ENCODE results near the gene UNK. TPM values are rescaled to one million over a fixed set of nuclear protein-coding genes. Genes with fewer than 3 reads are reported as not detected.

UNK gene
- total RNA-seq, 3 donors from 2014 or later: 24.5 to 27.5 (median 25.7) TPM

DNA sequence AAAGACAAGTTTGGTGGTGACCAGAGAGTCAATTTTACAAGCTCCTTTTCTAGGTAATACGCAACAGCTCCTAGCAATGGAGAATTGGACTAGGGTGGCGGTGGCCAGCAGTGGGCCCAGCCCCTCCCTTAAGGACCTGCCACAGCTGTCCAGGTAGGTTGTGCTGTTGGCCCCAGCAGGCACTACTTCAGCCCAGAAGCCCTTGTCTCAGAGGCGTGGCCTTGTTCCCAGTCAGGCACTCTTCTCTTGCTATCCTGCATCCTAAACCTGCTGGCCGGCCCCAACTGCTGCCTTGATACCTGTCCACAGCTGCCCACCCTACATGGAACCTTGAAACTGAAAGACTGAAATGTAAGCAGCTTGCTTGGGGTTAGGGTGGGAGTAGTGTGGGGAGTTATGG lies 18.6 kb upstream of the UNK start:
- DNase-seq (no peak), ATAC-seq (no peak)
- H3K4me3 ChIP-seq: no peak overlapping the region
- H3K9me3 ChIP-seq: no peaks in the 10 kb centered on the region
- intact Hi-C loops (cut with DNase I, micrococcal nuclease): no loop called here
- TF ChIP-seq, protein P1, sequence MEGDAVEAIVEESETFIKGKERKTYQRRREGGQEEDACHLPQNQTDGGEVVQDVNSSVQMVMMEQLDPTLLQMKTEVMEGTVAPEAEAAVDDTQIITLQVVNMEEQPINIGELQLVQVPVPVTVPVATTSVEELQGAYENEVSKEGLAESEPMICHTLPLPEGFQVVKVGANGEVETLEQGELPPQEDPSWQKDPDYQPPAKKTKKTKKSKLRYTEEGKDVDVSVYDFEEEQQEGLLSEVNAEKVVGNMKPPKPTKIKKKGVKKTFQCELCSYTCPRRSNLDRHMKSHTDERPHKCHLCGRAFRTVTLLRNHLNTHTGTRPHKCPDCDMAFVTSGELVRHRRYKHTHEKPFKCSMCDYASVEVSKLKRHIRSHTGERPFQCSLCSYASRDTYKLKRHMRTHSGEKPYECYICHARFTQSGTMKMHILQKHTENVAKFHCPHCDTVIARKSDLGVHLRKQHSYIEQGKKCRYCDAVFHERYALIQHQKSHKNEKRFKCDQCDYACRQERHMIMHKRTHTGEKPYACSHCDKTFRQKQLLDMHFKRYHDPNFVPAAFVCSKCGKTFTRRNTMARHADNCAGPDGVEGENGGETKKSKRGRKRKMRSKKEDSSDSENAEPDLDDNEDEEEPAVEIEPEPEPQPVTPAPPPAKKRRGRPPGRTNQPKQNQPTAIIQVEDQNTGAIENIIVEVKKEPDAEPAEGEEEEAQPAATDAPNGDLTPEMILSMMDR (IDR thresholded peaks at IDR 0.05): no peak
- H3K4me1 ChIP-seq (ENCODE audit: low read depth): peaks cover 18% of the 10 kb centered on the region
- H3K36me3 ChIP-seq (ENCODE audit: low read depth): no peaks in the 10 kb centered on the region

DNA sequence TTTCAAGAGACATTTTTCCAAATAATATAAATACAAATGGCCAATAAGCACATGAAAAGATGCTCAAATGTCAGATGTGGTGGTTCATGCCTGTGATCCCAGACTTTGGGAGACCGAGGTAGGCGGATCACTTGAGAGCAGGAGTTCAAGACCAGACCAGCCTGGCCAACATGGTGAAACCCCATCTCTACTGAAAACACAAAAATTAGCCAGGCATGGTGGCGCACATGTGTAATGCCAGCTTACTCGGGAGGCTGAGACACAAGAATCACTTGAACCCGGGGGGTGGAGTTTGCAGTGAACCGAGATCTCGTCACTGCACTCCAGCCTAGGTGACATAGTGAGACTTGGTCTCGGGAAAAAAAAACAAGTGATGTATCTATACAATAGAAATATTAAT lies 16.7 kb upstream of the UNK start:
- no peaks in the 10 kb centered on the region for H3K36me3 ChIP-seq (ENCODE audit: low read depth)
- H3K4me1 ChIP-seq (ENCODE audit: low read depth): peaks cover 31% of the 10 kb centered on the region
- no peak overlapping the region for H3K4me3 ChIP-seq
- H3K9me3 ChIP-seq: no peaks in the 10 kb centered on the region
- ATAC-seq: no peak
- TF ChIP-seq, protein P1 (IDR thresholded peaks at IDR 0.05): no peak
- peak in 1 of 3 donors; percentile 12 for DNase-seq
- intact Hi-C loops (cut with DNase I, micrococcal nuclease): no loop called here

DNA sequence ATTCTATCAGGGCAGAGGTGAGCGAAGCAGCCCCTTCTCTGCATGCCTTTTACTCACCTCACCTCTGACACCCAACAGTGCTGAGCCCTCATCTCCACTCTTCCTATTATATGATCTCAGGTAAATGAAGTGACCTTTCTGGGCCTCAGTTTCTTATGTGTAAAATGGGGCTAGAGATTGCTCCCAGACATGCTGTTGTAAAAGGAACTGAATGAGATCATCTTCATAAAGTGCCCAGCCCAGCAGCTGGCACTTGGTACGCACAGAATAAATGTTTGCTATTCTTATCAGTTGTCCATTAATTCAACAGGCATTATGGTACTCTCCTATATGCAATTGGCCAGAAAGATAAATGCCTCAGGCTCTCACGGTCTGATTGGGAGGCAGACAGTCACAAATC lies 15.1 kb upstream of the UNK start:
- Histone ChIP-seq H3K9me3 (no peaks in the 10 kb centered on the region), H3K4me3 (no peak overlapping the region), H3K36me3 (ENCODE audit: low read depth) (no peaks in the 10 kb centered on the region), H3K4me1 (ENCODE audit: low read depth) (peaks cover 22% of the 10 kb centered on the region)
- intact Hi-C loops (cut with DNase I, micrococcal nuclease): no loop called here
- peak in 2 of 3 donors; percentile 46 to 75 for DNase-seq
- TF ChIP-seq, protein P1 (IDR thresholded peaks at IDR 0.05): no peak
- ATAC-seq: peak; percentile 74

DNA sequence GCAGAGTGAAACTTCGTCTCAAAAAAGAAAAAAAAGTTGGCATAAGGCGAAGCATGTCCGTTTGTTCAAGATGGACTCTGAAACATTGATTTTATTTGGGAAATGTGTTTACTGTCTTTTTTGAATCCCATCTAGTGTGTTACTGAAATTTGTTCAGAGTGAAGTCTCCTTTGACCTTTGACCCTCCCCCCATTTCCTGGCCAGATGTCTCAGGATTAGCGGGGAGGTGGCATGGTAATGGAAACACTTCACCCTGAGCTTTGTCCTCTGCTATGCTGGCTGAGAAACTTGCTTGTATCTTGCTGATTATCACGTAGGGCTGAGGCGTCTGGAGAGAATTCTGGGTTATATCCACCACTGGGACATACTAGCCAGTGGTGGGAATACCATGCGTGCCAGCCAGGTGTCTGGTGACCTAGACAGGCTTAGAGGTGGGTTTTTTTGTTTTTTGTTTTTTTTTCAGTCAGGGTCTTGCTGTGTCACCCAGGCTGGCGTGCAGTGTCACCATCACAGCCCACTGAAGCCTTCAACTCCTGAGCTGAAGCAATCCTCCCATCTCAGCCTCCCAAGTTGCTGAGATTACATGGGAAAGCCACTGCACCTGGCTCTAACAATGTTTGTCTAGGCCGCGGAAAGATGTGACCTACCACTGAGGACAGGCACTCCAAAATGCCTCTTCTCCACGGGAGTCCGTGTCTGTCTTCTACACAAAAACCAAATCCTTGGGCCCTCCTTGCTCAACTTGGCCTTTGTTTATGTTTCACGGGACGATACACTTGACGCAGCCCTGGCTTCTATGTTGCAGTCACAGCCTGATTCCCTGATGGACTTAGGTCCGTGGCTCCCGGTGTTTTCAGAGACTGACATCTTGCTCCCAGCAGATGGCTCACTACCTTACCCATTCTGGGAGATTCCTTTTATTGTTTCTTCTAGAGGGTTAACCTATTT lies 13.0 kb upstream of the UNK start:
- Histone ChIP-seq H3K36me3 (ENCODE audit: low read depth) (no peaks in the 10 kb centered on the region), H3K9me3 (no peaks in the 10 kb centered on the region), H3K4me1 (ENCODE audit: low read depth) (peaks cover 22% of the 10 kb centered on the region), H3K4me3 (no peak overlapping the region)
- TF ChIP-seq, protein P1 (IDR thresholded peaks at IDR 0.05): no peak
- peak; percentile 22 to 65 (median 49) for DNase-seq
- peak; percentile 60 for ATAC-seq
- intact Hi-C loops (cut with DNase I, micrococcal nuclease): no loop called here

DNA sequence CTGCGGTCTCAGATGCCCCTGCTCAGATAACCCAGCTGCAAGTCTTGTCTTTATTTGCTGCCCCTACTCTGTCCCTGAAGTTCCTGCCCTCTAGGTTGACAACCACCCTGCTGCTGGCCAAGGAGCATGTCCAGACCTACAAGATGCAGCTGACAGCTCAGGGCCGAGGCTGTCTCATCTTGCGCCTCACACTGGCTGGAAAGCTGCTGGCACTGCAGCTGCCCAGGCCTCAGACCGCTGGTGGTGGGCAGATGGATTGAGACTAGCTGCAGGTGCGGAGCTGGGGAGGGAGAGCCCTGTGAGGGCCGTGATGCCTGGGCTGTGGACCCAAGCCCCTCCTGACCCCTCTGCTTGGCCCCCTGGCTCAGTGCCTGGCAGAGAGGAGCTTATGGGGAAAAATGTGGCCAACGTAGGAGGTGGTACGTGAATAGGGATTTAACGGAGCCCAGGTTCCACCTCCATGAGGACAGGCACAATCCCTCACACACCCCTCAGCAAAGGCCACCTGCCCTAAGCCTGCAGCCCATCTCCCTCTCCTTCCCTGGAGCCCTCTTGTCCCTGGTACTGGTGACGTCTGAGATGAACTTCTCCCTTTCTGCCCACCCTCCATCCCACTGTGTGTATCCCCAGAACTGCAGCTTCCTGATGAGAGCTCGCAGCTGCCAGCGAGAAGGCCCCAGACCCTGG lies 11.3 kb upstream of the UNK start:
- peaks cover 32% of the 10 kb centered on the region for H3K4me1 ChIP-seq (ENCODE audit: low read depth)
- H3K4me3 ChIP-seq: no peak overlapping the region
- peak in 1 of 3 donors; percentile 50 for DNase-seq
- TF ChIP-seq, protein P1 (IDR thresholded peaks at IDR 0.05): no peak
- intact Hi-C loops (cut with DNase I, micrococcal nuclease): no loop called here
- no peaks in the 10 kb centered on the region for H3K36me3 ChIP-seq (ENCODE audit: low read depth)
- ATAC-seq: no peak
- H3K9me3 ChIP-seq: no peaks in the 10 kb centered on the region

Measured in mucosa of descending colon (tissue), 3 donors.